Heart left ventricle (tissue), 16 donors: ENCODE data around the gene PCBP3. TPM values are rescaled to one million over a fixed set of nuclear protein-coding genes. Genes with fewer than 3 reads are reported as not detected.
"Not testable (repeated sequence)": the region's sequence is repeated elsewhere in the genome, so short reads cannot be mapped to it uniquely, and the experiment has no call there.

ENCODE experiments used
- ATAC-seq, 4 donors: fragments of 200-7000 bp; cut with Tn5 transposase; one replicate each; pipeline ENCODE4 v1.9.1; 2020 to 2022; ENCODE audit warnings: moderate library complexity in 4 of 4, mild to moderate bottlenecking in 3 of 4, moderate number of reproducible peaks in 1 of 4
- DNase-seq, 5 donors: peaks; one replicate each; pipeline ENCODE4 v3.0.0-alpha.2; 2020
- H3K27ac ChIP-seq, 12 donors: fragments of 200-600 bp; sonication (generic) in 4 of 12; one replicate each; pipeline versions ENCODE4 v1.5.0 to v1.8.0; 2016 to 2022; ENCODE audit warnings: mild to moderate bottlenecking in 2 of 12
- H3K27me3 ChIP-seq, 9 donors: fragments of 200-600 bp; sonication (generic) in 2 of 9; one replicate each; pipeline versions ENCODE4 v1.5.1 to v1.8.0; 2016 to 2022; ENCODE audit warnings: mild to moderate bottlenecking in 3 of 9
- H3K36me3 ChIP-seq, 9 donors: fragments of 200-600 bp; sonication (generic) in 2 of 9; one replicate each; pipeline versions ENCODE4 v1.5.0 to v1.8.0; 2018 to 2022; ENCODE audit warnings: mild to moderate bottlenecking in 2 of 9
- H3K4me1 ChIP-seq, 12 donors: fragments of 200-600 bp; sonication (generic) in 4 of 12; one replicate each; pipeline versions ENCODE4 v1.5.0 to v1.8.0; 2016 to 2022; ENCODE audit warnings: mild to moderate bottlenecking in 3 of 12
- H3K4me3 ChIP-seq, 12 donors: fragments of 200-600 bp; sonication (generic) in 4 of 12; one replicate each; pipeline versions ENCODE4 v1.5.0 to v1.8.0; 2017 to 2022; ENCODE audit warnings: mild to moderate bottlenecking in 9 of 12, moderate library complexity in 4 of 12
- H3K9me3 ChIP-seq, 12 donors: fragments of 200-600 bp; sonication (generic) in 4 of 12; one replicate each; pipeline versions ENCODE4 v1.5.0 to v1.8.0; 2016 to 2022; ENCODE audit warnings: mild to moderate bottlenecking in 1 of 12
- CTCF ChIP-seq, 12 donors: fragments of 200-600 bp; sonication (generic) in 4 of 12; IDR thresholded peaks; one replicate each; pipeline versions ENCODE4 v1.5.0 to v1.8.0; 2018 to 2022; ENCODE audit warnings: antibody characterized with exemption in 12 of 12, mild to moderate bottlenecking in 5 of 12
- POLR2A ChIP-seq, 2 donors: fragments of 450-650 bp; IDR thresholded peaks; one replicate each; pipeline ENCODE4 v1.6.1; 2017; ENCODE audit warnings: antibody characterized with exemption in 2 of 2, mild to moderate bottlenecking in 2 of 2, moderate library complexity in 2 of 2
- WGBS, 4 donors: extraction: QIAGEN DNeasy Blood & Tissue Kit in 2 of 4; methylation state at CpG; one replicate each; pipeline versions ENCODE4 v1.1.5 to v1.1.7; 2013 to 2018; 5-methylcytosine and 5-hydroxymethylcytosine counted together
- intact Hi-C, 10 donors: fragments of 100-400 bp; cut with DNase I; formaldehyde crosslinking; loops; one replicate each; pipeline versions ENCODE4 v1.11.1 to v1.14.2; 2022
- polyA plus RNA-seq, 2 donors: library from polyadenylated mRNA; stranded (reverse); fragments of 200-250 nt; gene quantifications; one replicate each; pipeline ENCODE4 v1.2.3, GENCODE V29; 2013
- total RNA-seq, 9 donors: library from RNA; depleted of rRNA in 2 of 9; stranded (reverse); fragments of >200 nt in 2 of 9; fragmentation: NEBNext Ultra II Directional in 3 of 9; extraction: Animal tissue kit (Norgen Biotek cat#: 25700) in 3 of 9; gene quantifications; one replicate each; pipeline versions ENCODE4 v1.1.0 to v1.2.4, GENCODE V29; 2016 to 2023
- donor health status: ischemic (EF 13 %, LVEDD 7.1; RV severe dilation, severe dysfunction).
- donor health status: healthy with polysubstance abuse.
- donor health status: DM: no; HTN: yes; CAD: no.
- donor health status: DM: no; HTN: no; CAD: no.
- donor health status: ischemic (EF 25% LVEDD 6.9; RV normal size, moderate dysfunction).
- donor health status: ischemic (EF 25% LVEDD 5.7; RV mildly dilated, moderate dysfunction).
- donor health status: healthy.
- donor health status: DM: yes; HTN: yes; CAD: no.
- donor health status: ischemic (EF 35%, LVEDD 5.7; RV mildly dilated, moderate dysfunction).
- donor health status: nonischemic (EF 11% LVEDD 7.7; RV severe dilation, severe dysfunction).
- donor health status: DM: yes; HTN: yes; CAD: no.
- donor health status: PGD.
- donor health status: ischemic (EF 29% LVEDD 5.4; RV normal size, mild dysfunction).
- donor health status: nonischemic (EF 23%, LVEDD 6.1; RV moderate dilation, normal function).

PCBP3 gene
- total and polyA plus RNA-seq, 11 donors, result 0.72 to 11.4 (median 2.5) TPM; not detected in 1

GRCh38 chr21:45848805-45849204, 205.3 kb downstream of the PCBP3 start:
- 86 to 89% (median 87%) methylated on average over 2 of the region's 2 CpGs for WGBS, 4 donors
- ATAC-seq (no peak), DNase-seq (no peak)
- TF ChIP-seq POLR2A (IDR thresholded peaks at IDR 0.05) (no peak), CTCF (IDR thresholded peaks at IDR 0.05) (no peak)
- no peak overlapping the region for H3K27ac ChIP-seq
- intact Hi-C loops, result no loop called here
- H3K9me3 ChIP-seq, result no peaks in the 10 kb centered on the region
- peaks cover 0 to 18% (median 9%) of the 10 kb centered on the region in 12 donors for H3K4me1 ChIP-seq
- H3K4me3 ChIP-seq, result no peak overlapping the region
- H3K27me3 ChIP-seq, result peaks cover 0 to 3% (median 0%) of the 10 kb centered on the region in 9 donors
- H3K36me3 ChIP-seq, result no peaks in the 10 kb centered on the region

- peaks cover 0 to 18% (median 9%) of the 10 kb centered on the region in 12 donors for H3K4me1 ChIP-seq
- H3K9me3 ChIP-seq, result no peaks in the 10 kb centered on the region
- H3K27ac ChIP-seq, result no peak overlapping the region
- 78 to 80% (median 79%) methylated on average over 10 of the region's 10 CpGs for WGBS, 4 donors
- ATAC-seq (no peak), DNase-seq (no peak)
- intact Hi-C loops, result no loop called here
- no peaks in the 10 kb centered on the region for H3K36me3 ChIP-seq
- H3K4me3 ChIP-seq, result no peak overlapping the region
- H3K27me3 ChIP-seq, result peaks cover 0 to 3% (median 0%) of the 10 kb centered on the region in 9 donors
- TF ChIP-seq POLR2A (IDR thresholded peaks at IDR 0.05) (no peak), CTCF (IDR thresholded peaks at IDR 0.05) (no peak)
These were observed 206.1 kb downstream of the PCBP3 start for GRCh38 chr21:45849651-45850050.

GRCh38 chr21:45850181-45850580, 206.7 kb downstream of the PCBP3 start:
- DNase-seq, result no peak
- no peaks in the 10 kb centered on the region for H3K9me3 ChIP-seq
- H3K36me3 ChIP-seq, result no peaks in the 10 kb centered on the region
- no peak for TF ChIP-seq POLR2A (IDR thresholded peaks at IDR 0.05)
- no peak for TF ChIP-seq CTCF (IDR thresholded peaks at IDR 0.05)
- peaks cover 0 to 3% (median 0%) of the 10 kb centered on the region in 9 donors for H3K27me3 ChIP-seq
- H3K27ac ChIP-seq, result no peak overlapping the region
- H3K4me1 ChIP-seq, result peaks cover 0 to 18% (median 9%) of the 10 kb centered on the region in 12 donors
- no peak overlapping the region for H3K4me3 ChIP-seq
- intact Hi-C loops, result no loop called here
- ATAC-seq, result no peak
- WGBS, 4 donors, result 85 to 91% (median 88%) methylated on average over 4 of the region's 4 CpGs

GRCh38 chr21:45852386-45852785, 208.9 kb downstream of the PCBP3 start:
- DNase-seq, H3K27me3 ChIP-seq, ATAC-seq, H3K4me1 ChIP-seq, H3K4me3 ChIP-seq, H3K27ac ChIP-seq, intact Hi-C loops, H3K9me3 ChIP-seq, H3K36me3 ChIP-seq: not testable (repeated sequence)
- 63 to 77% (median 75%) methylated on average over 4 to 5 of the region's 5 CpGs for WGBS, 4 donors

GRCh38 chr21:45852886-45853400, 209.4 kb downstream of the PCBP3 start:
- Histone ChIP-seq H3K27ac (no peak overlapping the region), H3K4me3 (no peak overlapping the region), H3K36me3 (no peaks in the 10 kb centered on the region), H3K27me3 (peaks cover 0 to 3% (median 0%) of the 10 kb centered on the region in 9 donors), H3K4me1 (no peaks in the 10 kb centered on the region), H3K9me3 (no peaks in the 10 kb centered on the region)
- intact Hi-C loops, result no loop called here
- WGBS, 4 donors, result 90 to 94% (median 92%) methylated on average over 12 of the region's 12 CpGs
- DNase-seq (peak in 1 of 5 donors; percentile 4), ATAC-seq (no peak)
- no peak for TF ChIP-seq CTCF (IDR thresholded peaks at IDR 0.05)
- no peak for TF ChIP-seq POLR2A (IDR thresholded peaks at IDR 0.05)
